GM12801 (cell line): Measurements from ENCODE around the gene PREP.

Source experiments
- CTCF ChIP-seq: IDR thresholded peaks from one replicate; pipeline ENCODE4 v1.5.1; 2011; ENCODE audit warnings: control low read depth; ENCODE audit not compliant: insufficient read length; ENCODE audit errors: extremely low read depth

Gene PREP

GRCh38 chr6:105373481-105373880 is 29.4 kb downstream of the PREP start:
- no peak for TF ChIP-seq CTCF

GRCh38 chr6:105372849-105373182 is 30.1 kb downstream of the PREP start:
- no peak for TF ChIP-seq CTCF

- no peak for TF ChIP-seq CTCF
Observed at GRCh38 chr6:105372142-105372848, 30.6 kb downstream of the PREP start.

GRCh38 chr6:105370351-105370750 is 32.5 kb downstream of the PREP start:
- no peak for TF ChIP-seq CTCF

GRCh38 chr6:105369145-105369544 is 33.7 kb downstream of the PREP start:
- TF ChIP-seq CTCF, result no peak

- no peak for TF ChIP-seq CTCF
Observed at GRCh38 chr6:105364243-105364642, 38.6 kb downstream of the PREP start.

GRCh38 chr6:105363100-105363754 is 39.7 kb downstream of the PREP start:
- no peak for TF ChIP-seq CTCF
